NB4 (cell line): ENCODE data around the gene S100Z.

Experiments used
- CTCF ChIP-seq: IDR thresholded peaks from one replicate; pipeline ENCODE4 v1.5.1; 2012; ENCODE audit warnings: low read depth, low read length
- MYC ChIP-seq: IDR thresholded peaks from 2 replicates; pipeline ENCODE4 v1.6.1; 2011; ENCODE audit warnings: low read depth, low read length
- POLR2A ChIP-seq: IDR thresholded peaks from 2 replicates; pipeline ENCODE4 v1.6.1; 2011; ENCODE audit warnings: mild to moderate bottlenecking; ENCODE audit not compliant: insufficient read length; ENCODE audit errors: extremely low read depth
- TF ChIP-seq, protein P1 (sequence below): IDR thresholded peaks from 2 replicates; pipeline ENCODE4 v1.6.1; 2011; ENCODE audit warnings: low read depth, low read length

- TF ChIP-seq MYC, result no peak
- TF ChIP-seq CTCF, result no peak
- TF ChIP-seq POLR2A, result no peak
- TF ChIP-seq, protein P1, sequence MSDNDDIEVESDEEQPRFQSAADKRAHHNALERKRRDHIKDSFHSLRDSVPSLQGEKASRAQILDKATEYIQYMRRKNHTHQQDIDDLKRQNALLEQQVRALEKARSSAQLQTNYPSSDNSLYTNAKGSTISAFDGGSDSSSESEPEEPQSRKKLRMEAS, result no peak
These were observed 39.6 kb upstream of the S100Z start for GRCh38 chr5:76810236-76810635.
